ENCODE results near the gene GMPPA.

GMPPA gene

DNA sequence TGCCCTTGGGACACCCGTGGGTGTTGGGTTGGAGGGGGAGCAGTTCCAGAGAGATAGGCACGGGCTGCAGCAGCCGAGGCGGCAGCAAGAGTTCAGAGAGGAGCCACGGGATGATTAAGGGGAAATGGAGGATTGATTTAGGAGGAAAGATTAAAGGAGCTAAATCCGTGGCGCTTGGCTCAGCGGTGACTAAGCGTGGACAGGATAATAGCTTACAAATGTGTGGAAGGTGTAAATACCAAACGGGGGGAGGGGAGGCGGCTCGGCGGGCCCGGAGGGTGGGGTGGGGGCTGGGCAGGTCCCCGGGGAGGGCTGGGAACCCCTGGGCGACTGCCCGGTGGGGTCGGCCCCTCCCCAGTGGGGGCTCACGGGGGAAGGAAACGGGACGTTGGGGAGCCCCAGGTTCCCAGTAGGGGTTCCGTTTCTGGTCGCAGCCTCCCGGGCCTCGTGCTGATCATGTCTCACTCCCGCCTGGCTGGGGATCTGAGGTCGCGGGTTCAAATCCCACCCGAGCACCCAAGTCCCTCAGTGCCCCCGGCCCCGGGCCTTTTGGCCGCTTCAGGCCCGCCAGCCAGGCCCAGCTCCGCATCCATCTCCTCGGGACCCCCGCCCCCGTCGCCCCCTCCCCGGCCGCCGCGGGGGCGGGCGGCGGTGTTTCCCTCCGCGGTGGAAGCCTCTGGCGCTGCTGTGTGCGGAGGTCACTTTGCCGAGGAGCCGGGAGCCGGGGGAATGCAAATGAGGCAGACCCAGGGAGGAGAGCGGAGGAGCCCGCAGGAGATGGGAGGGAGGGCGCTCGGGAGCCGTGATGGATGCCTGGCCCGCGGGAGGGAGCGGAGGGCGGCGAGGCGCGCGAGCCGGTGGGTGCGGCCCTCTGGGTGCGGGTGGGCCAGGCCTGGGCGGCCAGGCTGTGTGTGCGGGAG is 23.7 kb downstream of the GMPPA start:
- DNase-seq, result no peak

DNA sequence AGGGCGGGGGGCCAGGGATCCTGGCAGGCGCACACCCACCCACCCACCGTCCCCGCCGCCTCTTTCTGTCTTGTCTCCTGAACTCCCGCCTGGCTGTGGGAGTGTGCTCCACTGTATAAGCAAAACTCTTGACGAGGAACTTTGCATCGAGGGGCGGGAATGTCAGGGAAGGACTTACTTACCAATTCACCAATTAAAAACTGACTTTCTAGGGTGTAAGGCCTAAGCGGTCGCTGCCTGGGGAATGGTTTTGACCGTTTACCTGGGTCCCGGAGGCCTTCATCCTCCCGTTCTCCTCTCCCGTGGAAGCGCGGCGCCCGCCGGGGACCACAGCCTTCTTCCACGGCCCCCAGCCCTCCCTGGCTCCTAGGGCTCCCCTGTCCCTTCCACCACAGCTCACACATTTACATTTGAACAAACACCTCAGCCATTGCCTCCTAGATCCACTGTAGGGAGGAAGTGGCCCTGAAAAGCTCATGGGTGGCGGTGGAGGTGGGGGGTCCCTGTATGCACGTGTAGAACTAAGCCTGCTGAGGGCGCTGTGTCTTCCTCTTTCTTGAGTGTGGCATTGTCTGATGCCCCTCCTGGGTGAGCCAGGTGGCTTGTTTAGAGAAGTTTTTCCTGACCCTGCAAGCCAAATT is 24.5 kb downstream of the GMPPA start:
- no peak for DNase-seq

GRCh38 chr2:219524817-219525216 is 26.1 kb downstream of the GMPPA start:
- DNase-seq, result no peak

GRCh38 chr2:219525533-219526232 is 27.0 kb downstream of the GMPPA start:
- DNase-seq, result no peak

GRCh38 chr2:219526320-219527075 is 27.8 kb downstream of the GMPPA start:
- no peak for DNase-seq

GRCh38 chr2:219527076-219527394 is 28.3 kb downstream of the GMPPA start:
- no peak for DNase-seq

DNA sequence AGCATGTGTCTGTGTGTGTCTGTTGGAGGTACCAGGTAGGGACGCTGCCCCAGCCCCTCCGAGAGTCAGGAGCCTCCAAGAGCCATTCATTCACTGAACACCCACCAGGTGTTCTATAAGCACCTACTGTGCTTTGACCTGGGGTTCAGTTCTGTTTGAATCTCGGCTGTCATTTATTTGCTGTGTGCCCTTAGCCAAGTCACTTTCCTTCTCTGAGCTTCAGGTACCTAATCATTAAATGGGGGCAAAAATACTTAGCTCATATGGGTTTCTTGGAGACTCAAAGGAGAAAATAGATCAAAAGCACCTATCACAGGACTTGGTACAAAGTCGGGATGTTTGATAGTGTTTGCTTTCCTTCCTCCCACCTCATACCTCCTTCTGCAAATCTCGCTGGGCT is 28.8 kb downstream of the GMPPA start:
- no peak for DNase-seq

GRCh38 chr2:219530048-219530963 is 31.6 kb downstream of the GMPPA start:
- DNase-seq, result peak; percentile 82 to 85

GRCh38 chr2:219531639-219532377 is 33.1 kb downstream of the GMPPA start:
- DNase-seq, result no peak

- DNase-seq, result no peak
Measured at GRCh38 chr2:219532378-219532649, 33.6 kb downstream of the GMPPA start.

DNA sequence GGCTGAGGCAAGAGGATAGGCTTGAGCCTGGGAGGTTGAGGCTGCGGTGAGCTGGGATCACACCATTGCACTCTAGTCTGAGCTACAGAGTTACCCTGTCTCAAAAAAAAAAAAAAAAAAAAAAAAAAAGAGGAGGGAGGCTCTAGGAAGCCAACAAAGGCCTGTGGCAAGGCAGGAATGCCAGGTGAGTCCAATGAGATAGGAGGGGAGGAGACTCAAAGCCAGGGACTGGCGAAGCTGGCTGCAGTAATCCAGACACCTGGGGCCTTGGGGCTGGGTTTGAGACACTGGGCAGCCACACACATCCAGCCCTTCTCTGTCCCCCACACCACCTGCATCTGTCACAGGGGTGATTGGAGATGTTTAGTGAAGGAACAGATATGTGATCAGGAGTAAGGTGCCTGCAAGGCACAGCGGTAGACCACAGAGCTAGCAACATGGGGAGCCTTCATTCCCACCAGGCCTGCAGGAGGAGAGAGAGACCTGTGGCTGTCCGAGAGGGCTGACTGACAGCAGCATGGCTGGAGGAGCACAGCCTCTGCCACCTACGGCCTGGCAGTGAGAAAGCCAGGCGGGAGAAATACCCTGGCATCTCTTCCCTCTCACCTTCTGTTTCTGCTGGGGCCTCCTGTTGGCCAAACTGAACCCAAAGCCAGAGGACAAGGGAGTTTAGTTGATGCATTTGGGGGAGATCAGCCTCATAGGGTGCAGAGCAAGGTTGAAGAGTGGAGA is 35.4 kb downstream of the GMPPA start:
- no peak for DNase-seq

DNA sequence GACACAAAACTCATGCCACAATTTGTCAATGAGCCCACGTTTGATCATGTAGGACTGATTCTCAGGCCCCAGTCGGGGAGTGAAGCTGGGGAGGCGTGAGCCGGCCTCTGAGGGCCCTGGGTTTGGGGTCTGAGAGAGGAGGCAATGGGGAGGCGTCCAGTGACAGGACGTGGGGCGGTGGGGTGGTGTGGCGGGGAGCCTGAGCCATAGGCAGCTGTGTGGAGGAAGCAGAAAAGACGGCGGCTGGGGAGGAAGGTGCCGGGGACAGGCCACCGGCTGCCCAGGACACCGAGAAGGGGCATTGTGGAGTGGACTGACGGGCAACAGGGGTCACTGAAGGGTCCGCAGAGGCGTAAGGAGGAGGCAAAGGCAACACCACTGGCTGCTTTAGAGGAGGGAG is 37.7 kb downstream of the GMPPA start:
- DNase-seq, result no peak

GRCh38 chr2:219536967-219537366 is 38.3 kb downstream of the GMPPA start:
- no peak for DNase-seq

DNA sequence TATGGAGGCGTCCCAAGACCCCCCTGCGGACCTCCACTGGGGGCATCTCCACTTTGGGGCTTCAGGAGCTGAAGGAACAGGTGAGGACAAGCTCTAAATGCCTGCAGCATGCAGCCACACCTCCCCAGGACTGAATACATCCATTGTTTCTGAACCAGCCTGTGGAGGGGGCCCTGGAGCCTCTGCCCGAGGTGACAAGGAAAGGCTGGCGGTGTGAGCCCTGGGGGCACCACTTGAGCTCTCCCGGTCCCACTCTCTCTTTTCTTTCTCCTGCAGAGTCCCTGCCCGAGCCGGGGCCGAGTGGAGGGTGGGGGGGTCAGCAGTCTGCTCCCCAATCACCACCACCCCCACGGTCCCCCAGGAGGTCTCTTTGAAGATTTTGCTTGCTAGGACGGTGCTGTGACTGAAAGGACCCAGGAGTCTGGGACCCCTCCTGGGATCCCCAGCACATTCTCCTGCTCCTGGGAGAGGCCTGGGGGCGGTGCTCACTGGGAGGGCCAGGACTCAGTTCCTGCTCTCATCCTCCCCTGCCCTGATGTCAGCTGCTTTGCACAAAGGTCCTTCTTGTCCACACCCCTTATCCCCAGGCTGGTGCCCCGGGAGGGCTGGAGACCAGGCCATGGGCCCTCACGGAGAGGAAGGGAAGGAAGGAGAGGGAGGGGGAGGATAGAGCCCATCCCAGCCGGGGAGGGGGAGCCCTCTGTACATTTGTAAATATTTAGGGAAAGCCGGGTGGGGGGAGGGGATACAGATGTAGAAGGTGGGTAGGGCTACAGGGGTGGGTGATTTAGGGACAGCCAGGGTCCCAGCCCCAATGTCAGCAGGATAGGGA is 39.2 kb downstream of the GMPPA start:
- no peak for DNase-seq

- DNase-seq, result no peak
Measured at GRCh38 chr2:219538504-219538951, 39.8 kb downstream of the GMPPA start.

- DNase-seq, result no peak
Measured at GRCh38 chr2:219538956-219539788, 40.5 kb downstream of the GMPPA start.

- no peak for DNase-seq
Measured at GRCh38 chr2:219539926-219540678, 41.4 kb downstream of the GMPPA start.

Measured in activated CD4-positive, alpha-beta T cell treated with anti-CD3 and anti-CD28 coated beads for 4 hours (primary cell).